PFSK-1 (cell line): ENCODE measurements around the gene FAHD1.
A peak's percentile ranks its signal among the peaks of the same experiment; 100 is the strongest.

Experiments used
- FOXP2 ChIP-seq: optimal IDR thresholded peaks from 2 replicates; pipeline ENCODE3; 2011; ENCODE audit warnings: borderline replicate concordance, control low read depth, inconsistent platforms; ENCODE audit not compliant: insufficient read depth; ENCODE audit errors: extremely low read length, extremely low read depth
- POLR2AphosphoS5 ChIP-seq: IDR thresholded peaks from 2 replicates; pipeline ENCODE4 v1.6.1; 2012; ENCODE audit warnings: low read depth, mild to moderate bottlenecking, control low read depth, low read length, moderate library complexity
- REST ChIP-seq, 2 experiments: IDR thresholded peaks; 2 replicates each; pipeline versions ENCODE4 v1.6.1 to v1.8.0; 2011 to 2012; ENCODE audit warnings: low read depth in 2 of 2, low read length in 2 of 2, control low read depth in 1 of 2, inconsistent platforms in 1 of 2, mild to moderate bottlenecking in 1 of 2, moderate library complexity in 1 of 2; ENCODE audit not compliant: insufficient read depth in 1 of 2
- SIN3A ChIP-seq: IDR thresholded peaks from 2 replicates; pipeline ENCODE4 v1.6.1; 2012; ENCODE audit warnings: mild to moderate bottlenecking, low read length, moderate library complexity, borderline replicate concordance; ENCODE audit not compliant: insufficient read depth
- TAF1 ChIP-seq: IDR thresholded peaks from 2 replicates; pipeline ENCODE4 v1.6.1; 2012; ENCODE audit warnings: low read length, control low read depth, borderline replicate concordance; ENCODE audit not compliant: insufficient read depth

FAHD1 gene

DNA sequence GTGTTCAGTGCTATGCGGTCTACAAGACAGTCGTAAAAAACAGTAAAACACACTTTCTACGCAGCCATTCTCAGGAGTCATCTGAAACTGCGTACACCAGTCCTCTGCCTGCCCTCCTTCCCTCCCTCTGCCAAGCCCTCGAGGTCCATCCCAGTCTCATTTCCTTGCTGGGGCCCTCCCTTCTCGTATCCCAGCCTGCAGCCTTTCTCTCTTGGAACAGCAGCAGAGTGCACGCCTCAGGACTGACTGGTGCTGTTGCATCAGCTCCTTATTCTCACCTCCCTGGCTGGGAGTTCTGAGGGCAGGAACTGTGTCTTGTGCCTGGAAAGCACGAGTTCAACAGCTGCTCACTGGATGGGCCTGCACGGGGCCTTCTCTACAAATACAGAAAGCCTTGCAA lies 12.5 kb downstream of the FAHD1 start:
- TF ChIP-seq REST (IDR thresholded peaks at IDR 0.05; ENCODE audit: insufficient read depth in 1 of 2, low read depth in 2 of 2, low read length in 2 of 2) = no peak
- TF ChIP-seq POLR2AphosphoS5 = peak; percentile 35; the same call in 1 of the 2 replicates
- no peak for TF ChIP-seq FOXP2
- TF ChIP-seq SIN3A = no peak

DNA sequence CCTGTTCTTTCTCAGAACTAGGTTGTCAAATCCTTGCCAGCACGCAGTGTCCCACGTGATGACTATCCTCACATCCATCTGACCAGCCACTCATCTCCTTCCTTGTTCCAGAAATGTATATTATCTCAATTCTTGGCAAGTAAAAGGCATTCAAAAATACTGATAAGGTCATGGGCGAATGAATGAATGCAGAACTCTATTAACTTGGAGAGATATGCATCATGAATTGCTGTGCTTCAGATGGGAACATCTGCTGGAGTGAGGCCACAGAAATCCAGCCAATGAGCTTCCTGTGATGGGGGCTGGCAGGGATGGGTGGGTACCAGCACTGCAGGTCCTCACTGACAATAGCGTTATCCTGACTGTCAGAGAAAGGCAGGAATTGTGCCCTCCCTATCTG lies 19.0 kb downstream of the FAHD1 start:
- TF ChIP-seq REST (IDR thresholded peaks at IDR 0.05; ENCODE audit: insufficient read depth in 1 of 2, low read depth in 2 of 2, low read length in 2 of 2) = no peak
- no peak for TF ChIP-seq POLR2AphosphoS5
- no peak for TF ChIP-seq FOXP2
- no peak for TF ChIP-seq SIN3A
- TF ChIP-seq TAF1 = no peak

DNA sequence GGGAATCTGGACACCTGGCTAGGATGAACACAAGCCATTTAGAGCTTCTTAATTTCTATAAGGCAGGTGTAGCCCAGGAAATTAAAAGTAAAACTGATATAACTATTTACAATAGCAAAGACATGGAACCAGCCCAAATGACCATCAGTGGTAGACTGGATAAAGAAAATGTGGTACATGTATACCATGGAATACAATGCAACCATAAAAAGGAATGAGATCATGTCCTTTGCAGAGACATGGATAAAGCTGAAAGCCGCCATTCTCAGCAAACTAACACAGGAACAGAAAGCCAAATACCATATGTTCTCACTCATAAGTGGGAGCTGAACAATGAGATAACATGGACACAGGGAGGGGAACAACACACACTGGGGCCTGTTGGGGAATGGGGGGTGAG lies 19.4 kb downstream of the FAHD1 start:
- TF ChIP-seq SIN3A = no peak

- TF ChIP-seq TAF1 (no peak), REST (IDR thresholded peaks at IDR 0.05; ENCODE audit: insufficient read depth in 1 of 2, low read depth in 2 of 2, low read length in 2 of 2) (no peak), SIN3A (no peak), POLR2AphosphoS5 (no peak), FOXP2 (no peak)
These were observed 24.0 kb downstream of the FAHD1 start for GRCh38 chr16:1850981-1851380.

GRCh38 chr16:1851793-1852192 lies 24.8 kb downstream of the FAHD1 start:
- TF ChIP-seq SIN3A (no peak), FOXP2 (no peak), REST (IDR thresholded peaks at IDR 0.05; ENCODE audit: insufficient read depth in 1 of 2, low read depth in 2 of 2, low read length in 2 of 2) (no peak), TAF1 (no peak), POLR2AphosphoS5 (no peak)

GRCh38 chr16:1857433-1858097 lies 30.6 kb downstream of the FAHD1 start:
- TF ChIP-seq REST (IDR thresholded peaks at IDR 0.05; ENCODE audit: insufficient read depth in 1 of 2, low read depth in 2 of 2, low read length in 2 of 2) = no peak
- TF ChIP-seq POLR2AphosphoS5 = no peak
- no peak for TF ChIP-seq TAF1
- no peak for TF ChIP-seq SIN3A
- no peak for TF ChIP-seq FOXP2
